ENCODE data around the gene DEGS2.

The DEGS2 gene

DNA sequence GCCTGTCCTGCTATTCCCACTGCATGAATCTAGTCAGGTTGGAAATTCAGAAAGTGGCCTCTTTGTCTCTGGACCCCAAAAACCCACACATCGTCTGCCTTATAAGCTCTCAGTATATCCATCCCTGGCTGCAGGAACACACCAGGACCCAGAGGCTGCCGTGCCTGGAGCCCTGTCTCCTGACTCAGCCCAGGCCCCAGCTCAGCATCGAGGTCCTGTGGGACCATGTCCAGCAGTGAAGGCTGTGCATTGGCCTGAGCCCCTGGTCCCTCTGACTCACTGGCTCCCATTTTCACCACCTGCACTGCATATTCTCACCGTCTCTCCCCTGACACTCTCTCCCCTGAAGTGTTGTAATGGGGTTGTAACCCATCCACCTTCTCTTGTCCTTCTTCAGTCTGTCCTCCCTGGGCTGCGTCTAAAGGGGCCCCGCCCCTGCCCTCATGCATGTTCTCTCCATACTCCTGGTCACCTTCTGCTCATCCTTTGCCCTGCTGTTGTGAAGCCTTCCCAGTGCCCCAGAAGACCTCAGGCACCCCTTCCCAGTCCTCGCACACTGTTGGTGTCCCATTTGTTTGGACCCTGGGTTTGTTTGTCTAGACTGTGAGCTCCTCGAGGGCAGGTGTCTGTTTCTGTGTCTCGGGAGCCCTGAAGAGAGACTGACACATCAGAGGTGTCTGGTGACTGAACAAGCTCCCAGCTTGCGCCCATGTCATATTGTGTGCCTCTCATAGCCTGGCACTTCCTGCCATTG, 50.4 kb downstream of the DEGS2 start:
- no peak for DNase-seq

DNA sequence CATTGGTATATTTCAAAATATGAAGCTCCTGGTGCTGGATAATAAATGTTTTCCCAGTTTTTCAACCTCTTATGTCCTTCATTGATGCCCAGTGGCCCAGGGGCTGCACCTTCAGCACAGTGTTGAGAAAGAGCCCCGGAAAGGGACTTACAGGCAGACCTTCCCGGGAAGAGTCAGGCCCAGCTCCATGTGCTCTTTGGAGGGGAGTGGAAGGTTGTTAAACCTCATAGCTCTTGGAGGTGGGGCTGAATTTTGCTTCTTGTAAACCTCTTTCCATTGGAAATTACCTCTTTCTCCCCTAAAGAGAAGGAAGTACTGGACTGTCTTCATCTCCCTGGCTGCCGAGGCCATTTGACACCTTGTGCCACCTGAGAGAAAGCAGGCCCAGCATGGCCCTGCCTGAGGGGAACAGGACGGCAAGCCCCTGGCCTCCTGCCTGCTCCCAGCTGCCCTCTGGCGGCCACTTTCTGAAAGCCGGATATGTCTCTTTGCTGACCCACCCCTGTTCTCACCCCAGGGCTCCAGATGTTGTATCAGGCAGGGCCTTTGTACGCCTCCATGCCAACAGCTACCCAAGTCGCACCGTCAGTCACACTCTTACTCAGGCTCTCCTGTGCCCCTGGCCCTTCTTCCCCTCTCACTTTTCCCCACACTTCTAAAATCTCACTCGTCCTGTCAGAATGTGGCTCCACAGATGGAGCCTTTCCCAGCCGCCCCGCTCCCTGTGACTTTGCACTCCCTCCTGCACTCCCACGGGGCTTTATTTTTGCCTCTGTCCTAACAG, 51.2 kb downstream of the DEGS2 start:
- peak; percentile 84 to 88 for DNase-seq

DNA sequence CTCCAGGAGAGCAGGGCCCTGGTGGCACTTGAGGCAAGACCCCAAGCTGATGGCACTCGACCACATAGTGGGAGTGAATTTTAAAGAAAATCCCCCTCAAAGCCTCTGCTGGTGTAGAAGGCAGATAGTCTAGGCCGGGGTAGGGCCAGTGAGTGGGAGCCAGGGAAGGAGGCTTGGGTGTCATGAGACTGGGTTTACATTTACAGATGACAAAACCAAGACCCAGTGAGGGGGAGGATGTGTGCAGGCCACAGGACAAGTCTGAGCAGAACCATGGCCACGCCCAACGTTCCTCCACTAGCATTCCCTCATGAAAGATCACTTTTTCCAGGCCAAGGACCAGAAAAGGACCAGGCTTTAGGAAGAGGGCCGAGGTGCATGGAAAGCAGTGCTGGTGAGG, 52.2 kb downstream of the DEGS2 start:
- no peak for DNase-seq

DNA sequence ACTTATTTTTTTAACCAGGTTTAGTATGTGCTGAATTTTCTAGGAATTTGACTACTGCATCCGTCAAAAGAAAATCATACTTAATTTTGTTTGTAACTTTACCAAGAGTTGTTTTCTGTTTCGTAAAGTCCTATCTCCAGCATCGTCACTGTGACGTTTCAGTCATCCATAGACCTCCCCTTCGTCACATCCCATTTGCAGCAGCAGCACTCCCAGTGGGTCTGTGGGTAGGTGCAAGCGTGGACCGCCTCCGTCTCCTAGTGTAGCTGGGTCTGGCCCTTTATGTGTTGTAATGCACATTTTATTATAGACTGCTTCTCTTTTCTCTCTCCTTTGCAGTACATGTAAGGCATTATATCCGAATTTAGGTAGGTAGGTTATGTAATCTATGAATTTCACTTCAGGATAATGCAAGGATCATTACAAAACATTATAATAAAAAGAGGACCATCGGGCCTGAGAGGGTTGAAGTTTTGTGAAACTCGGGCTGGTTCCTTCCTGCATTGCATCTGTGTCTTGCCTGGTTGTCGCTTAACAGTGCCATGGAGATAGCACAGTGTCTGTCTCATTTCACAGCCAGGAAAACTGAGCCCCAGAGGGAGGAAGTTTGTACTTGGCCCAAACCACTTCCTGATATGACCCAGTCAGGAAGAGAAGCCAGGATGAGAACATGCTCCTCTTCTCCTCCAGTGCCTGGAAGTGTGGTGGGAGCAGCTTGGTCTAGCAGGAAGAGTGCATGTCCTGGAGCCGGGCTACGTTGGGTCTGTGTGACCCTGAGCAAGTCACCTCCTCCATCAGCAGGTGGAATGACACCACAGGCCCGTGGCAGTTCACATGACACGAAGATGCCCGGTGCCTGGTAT, 53.0 kb downstream of the DEGS2 start:
- peak; percentile 64 to 67 for DNase-seq

DNA sequence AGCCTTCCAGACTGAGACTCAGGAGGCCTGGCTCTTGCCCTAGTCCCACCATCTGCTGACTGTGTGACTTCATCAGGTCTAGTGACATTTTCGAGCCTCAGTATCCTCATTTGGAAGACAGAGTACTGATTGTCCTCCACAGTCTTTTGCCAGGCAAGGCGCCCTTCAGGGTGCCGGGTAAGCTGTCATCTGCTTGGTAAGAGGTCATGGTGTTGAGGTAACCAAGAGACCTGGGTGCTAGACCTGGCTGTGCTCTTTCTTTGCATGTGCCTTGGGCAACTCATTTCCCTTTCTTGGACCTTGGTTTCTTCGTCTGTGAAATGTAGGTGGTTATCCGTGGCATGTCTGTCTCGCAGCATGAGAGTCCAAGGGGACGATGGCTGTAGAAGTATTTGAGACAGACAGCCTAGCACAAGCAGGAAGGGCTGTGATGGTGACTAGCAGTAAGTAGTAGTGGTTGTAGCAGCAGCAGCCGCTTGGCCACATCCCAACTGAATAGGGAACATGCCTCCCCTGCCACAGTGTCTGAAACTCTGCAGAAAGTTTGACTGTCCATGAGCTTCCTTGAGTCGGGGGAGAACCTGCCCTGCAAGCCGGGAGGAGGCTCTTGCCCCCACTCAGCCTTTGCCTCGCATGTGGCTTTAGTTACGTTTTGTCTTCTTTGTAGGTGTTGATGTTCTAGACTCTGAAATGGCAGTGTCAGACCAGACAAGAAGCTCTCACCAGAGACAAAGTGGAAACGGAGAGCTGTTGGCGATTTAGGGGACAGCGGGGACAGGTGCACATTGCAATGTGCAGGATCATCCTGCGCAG, 53.9 kb downstream of the DEGS2 start:
- DNase-seq, result peak in 1 of 2 donors; percentile 29

DNA sequence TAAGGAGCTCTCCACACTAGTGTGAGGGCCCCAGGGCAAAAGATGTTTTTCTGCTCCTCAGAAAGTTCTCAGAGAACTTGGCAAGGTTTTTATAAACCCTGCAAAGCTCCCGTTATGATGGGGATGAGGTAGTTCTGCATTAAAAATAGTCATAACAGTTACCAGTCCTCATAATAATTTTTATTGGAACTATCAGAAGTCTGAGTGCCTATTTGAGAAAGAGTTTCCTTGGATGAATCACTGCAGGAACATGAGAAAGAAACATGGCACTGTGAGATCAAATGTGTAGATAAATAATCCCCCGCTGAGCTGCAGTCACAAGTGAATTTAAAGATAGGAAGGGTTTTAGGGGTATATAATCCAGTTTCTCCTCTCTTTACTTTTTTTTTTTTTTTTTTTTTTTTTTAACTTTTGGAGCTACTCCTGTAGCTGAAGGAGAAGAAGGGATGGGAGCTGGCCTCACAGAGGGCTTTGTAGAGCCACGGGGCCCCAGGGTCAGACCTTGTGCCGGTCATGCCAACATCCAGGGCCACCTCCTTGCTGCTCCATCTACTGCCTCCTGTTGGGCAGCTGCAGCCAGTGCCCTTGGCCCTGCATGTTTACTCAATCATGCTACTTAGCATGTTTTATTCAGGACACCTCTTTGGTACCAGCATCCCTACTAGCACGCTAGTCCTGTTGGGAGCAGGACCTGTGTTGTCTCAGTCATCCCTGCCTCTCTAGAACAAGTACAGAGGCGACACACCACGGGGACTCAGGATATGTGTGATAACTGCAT, 54.7 kb downstream of the DEGS2 start:
- DNase-seq, result no peak

DNA sequence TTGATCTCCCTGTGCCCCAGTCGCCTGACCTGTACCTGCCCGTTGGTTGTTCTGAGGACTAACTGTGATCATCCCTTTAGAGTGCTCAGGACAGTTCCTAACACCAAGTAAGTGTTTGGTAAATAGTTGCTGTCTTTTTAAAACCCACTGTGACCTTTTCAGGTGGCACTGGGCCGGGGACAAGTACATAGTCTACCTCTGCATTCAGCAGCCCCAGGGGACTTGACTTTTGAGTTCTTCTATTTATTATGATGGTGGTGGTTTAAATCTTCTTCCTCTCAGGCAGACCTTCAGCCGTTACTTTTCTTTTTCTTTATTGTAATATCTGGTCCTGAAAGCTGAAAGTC, 55.5 kb downstream of the DEGS2 start:
- DNase-seq, result no peak

DNA sequence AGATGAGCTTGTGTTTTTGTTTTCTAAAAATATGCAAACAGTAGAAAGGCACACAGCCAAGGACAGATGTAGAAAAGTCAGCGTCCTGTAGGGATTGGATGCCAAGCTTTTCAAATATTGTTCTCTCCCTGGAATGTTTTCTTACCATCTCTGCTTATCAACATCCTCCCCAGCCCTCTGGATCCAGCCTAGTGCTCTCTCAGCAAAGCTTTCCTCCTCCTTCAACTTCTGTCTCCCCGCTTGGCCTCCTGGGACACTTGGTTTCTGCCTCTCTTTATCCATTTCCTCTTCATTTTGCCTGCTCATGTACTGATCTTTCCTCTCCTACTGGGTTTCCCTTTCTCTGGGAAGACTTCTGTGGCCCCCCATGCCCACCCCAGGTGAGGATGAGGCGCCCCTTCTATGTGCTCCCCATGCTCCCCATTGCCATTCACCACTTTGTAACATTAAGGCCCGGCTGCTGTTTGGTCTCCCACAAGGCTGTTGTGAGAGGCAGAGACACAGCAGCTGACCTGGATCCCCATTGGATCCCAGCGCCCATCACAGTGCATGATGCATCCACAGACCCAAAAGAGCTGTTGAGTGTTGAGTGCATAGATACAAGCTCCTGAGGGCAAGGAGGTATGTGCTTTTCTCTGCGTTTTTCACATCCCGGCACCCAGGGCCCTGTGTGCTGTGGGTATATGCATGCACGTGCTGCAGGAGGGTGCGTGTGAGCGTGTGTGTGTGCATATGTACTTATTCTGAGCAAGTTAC, 56.0 kb downstream of the DEGS2 start:
- no peak for DNase-seq

DNA sequence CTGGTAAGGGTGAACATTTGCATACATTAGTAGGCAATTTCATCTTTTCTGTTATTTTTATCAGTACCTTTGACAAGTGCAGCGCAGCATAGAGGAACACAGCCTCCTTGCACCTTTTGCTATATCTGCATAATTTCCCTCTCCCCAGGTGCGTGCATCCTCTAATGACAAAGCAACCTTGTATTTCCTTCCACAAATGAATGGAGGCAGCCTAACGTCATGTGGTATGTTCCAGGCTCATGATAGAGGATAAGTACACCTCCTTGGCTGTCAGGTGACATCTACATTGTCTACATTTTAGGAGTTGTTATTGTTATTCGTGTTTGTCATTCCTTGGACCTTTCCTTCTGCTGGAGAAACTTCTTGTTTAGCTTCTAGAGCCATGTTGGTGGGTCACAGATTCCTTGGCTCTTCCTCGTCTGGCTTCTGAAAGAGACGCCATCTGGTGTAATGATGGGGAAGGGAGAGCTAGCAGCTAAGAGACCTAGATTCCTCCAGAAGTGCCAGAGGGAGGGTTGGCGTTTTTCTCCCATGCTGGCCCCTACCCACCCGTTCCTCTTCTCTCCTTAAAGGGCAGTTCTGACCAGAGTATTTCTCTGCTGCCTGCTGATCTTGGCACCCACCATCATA, 57.2 kb downstream of the DEGS2 start:
- DNase-seq, result no peak

DNA sequence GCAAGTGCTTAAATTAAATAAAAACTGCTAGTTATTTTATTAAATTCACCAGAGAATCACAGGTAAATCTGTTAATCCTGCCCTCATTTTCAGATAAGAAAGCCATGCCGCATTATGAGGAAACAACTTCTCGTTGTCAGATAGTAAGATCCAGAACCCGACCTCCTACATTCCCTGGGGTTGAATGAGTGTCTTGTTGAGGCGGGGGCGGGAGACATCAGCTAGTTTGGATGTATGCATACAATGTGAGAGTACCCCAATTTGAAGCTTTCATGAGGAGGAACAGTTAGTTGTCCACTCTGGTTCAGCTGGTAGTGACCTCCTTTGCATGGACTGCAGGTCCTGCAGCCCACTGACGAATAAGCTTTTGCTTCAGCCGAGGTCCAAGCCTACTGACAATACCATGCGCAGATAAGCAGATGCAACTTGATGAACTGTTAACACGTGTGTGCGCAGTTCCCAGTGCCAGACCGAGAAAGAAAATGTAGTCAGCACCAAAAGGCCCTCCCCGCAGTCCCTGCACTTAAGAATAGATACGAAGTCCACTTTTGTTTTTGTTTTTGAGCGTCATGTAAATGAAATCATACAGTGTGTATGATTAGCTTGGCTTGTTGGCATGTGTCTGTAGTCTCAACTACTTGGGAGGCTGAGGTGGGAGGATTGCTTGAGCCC, 59.3 kb downstream of the DEGS2 start:
- no peak for DNase-seq

DNA sequence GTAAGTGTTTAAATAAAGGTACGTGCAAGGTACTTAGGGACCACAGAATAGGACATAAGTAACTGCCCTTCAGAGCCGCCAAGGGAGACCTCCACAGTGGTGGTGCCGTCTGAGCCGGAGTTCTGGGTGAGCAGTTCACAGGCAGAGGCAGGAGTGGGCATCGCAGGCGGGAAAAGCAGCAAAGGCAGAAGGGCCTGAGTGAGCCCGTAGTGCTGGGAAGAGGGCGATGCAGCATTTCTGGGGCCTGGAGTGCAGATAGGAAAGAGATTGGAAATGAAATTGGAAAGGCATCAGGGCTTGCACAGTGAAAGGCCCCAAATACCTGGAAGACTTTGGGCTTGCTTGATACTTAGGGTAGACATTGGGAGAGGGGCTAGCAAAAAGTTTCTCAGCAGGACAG, 61.3 kb downstream of the DEGS2 start:
- DNase-seq, result no peak

DNA sequence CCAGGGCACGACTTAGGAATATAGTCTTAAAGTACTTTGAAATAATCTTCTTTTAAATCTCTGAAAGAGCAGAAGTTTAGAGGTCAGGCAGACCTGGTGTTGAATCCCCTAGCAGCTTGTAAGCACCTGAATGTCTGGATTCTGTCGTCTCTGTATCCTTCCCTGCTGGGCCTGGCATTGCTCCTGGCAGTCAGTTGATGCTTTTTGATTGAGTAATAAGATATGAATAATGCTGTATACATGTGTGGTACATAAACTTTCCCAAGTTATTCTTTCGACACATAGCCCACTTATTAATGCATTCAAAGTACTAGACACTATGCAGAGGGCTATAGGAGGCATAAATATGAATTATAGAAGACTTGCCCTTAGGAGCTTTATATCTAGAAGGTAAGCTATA, 62.8 kb downstream of the DEGS2 start:
- no peak for DNase-seq

Data from CD4-positive, alpha-beta T cell treated with Interferon alpha-2 for 1 hour (primary cell).